K562 (cell line): ENCODE data around the gene PGF. TPM values are rescaled to one million over a fixed set of nuclear protein-coding genes. Genes with fewer than 3 reads are reported as not detected.

Experiments
- ATAC-seq: fragments of 200-7000 bp; cut with Tn5 transposase; 3 replicates; pipeline ENCODE4 v1.9.1; 2020; ENCODE audit warnings: moderate library complexity
- Bru-seq: library from RNA; stranded (reverse); fragments of 400-500 nt; gene quantifications from one replicate; lab custom pipeline; 2021; lab: Mats Ljungman, UMichigan
- BruChase-seq, 2 experiments: library from RNA; stranded (reverse); fragments of 400-500 nt; gene quantifications; one replicate each; lab custom pipeline; 2021; lab: Mats Ljungman, UMichigan
- BruUV-seq: library from RNA; stranded (reverse); fragments of 400-500 nt; replicated peaks from 2 replicates; lab custom pipeline; 2021; lab: Mats Ljungman, UMichigan
- CTCF ChIA-PET: fragments of 300-600 bp; formaldehyde crosslinking; extraction: SDS; loops from one replicate; lab custom pipeline; 2021; ENCODE audit warnings: low intra/inter-chr PET ratio; lab: Yijun Ruan, JAX
- POLR2A ChIA-PET: fragments of 300-600, 350-650 bp; sonication (Branson Sonifier 250); formaldehyde crosslinking; extraction: SDS; loops from one replicate; lab custom pipeline; 2021; ENCODE audit warnings: antibody characterized with exemption, inconsistent platforms; lab: Yijun Ruan, JAX
- DNase-seq, 4 experiments: peaks; one replicate each; pipeline versions ENCODE4 v3.0.0 to v3.0.0-alpha.2; 2011 to 2018; ENCODE audit warnings: low spot score in 3 of 4, mixed read lengths in 3 of 4; ENCODE audit errors: extremely low read depth in 1 of 4
- FAIRE-seq: peaks from 2 replicates; lab custom pipeline; 2011; peaks lifted over from hg19 to GRCh38; lab: Jason Lieb, UNC
- H2AFZ ChIP-seq: 2 replicates; pipeline ENCODE4 v1.6.0; 2011; ENCODE audit warnings: low read depth, low read length, control low read depth, inconsistent platforms
- H3K27ac ChIP-seq: fragments of 200-600 bp; 3 replicates; pipeline ENCODE4 v1.8.0; 2011; ENCODE audit warnings: low read depth, mild to moderate bottlenecking, control low read depth, inconsistent platforms, low read length, moderate library complexity, mixed read lengths; ENCODE audit errors: extremely low read depth
- H3K27me3 ChIP-seq, 2 experiments: fragments of 300-600 bp in 1 of 2; 2 replicates in 1 of 2; 3 replicates in 1 of 2; pipeline versions ENCODE4 v1.6.0 to v1.8.0; 2011; ENCODE audit warnings: inconsistent platforms in 2 of 2, low read length in 2 of 2, mild to moderate bottlenecking in 1 of 2, mixed read lengths in 1 of 2, moderate library complexity in 1 of 2; ENCODE audit not compliant: control insufficient read depth in 2 of 2, insufficient read depth in 2 of 2
- H3K36me3 ChIP-seq: fragments of 300-600 bp; 3 replicates; pipeline ENCODE4 v1.8.0; 2011; ENCODE audit warnings: mild to moderate bottlenecking, low read length, inconsistent platforms; ENCODE audit not compliant: control insufficient read depth, insufficient read depth
- H3K4me1 ChIP-seq, 2 experiments: fragments of 200-600 bp in 1 of 2; replicated peaks in 1 of 2; 2 replicates in 1 of 2; 3 replicates in 1 of 2; pipeline versions ENCODE4 v1.5.1 to v1.8.0; 2011; ENCODE audit warnings: inconsistent platforms in 2 of 2, low read length in 2 of 2, mild to moderate bottlenecking in 1 of 2, mixed read lengths in 1 of 2, moderate library complexity in 1 of 2; ENCODE audit not compliant: control insufficient read depth in 2 of 2, insufficient read depth in 2 of 2
- H3K4me2 ChIP-seq: 2 replicates; pipeline ENCODE4 v1.6.1; 2011; ENCODE audit warnings: low read length, control low read depth, inconsistent platforms, mixed read lengths; ENCODE audit not compliant: insufficient read depth
- H3K4me3 ChIP-seq: fragments of 200-600 bp; sonication (generic), shearing (Covaris generic); 2 replicates; pipeline ENCODE4 v1.5.1; 2016; ENCODE audit warnings: control low read depth, inconsistent platforms
- H3K79me2 ChIP-seq: fragments of 200-600 bp; 3 replicates; pipeline ENCODE4 v1.8.0; 2011; ENCODE audit warnings: low read length, inconsistent platforms; ENCODE audit not compliant: control insufficient read depth, insufficient read depth
- H3K9ac ChIP-seq, 2 experiments: 2 replicates each; pipeline versions ENCODE4 v1.6.0 to v1.6.1; 2011; ENCODE audit warnings: low read depth in 2 of 2, low read length in 2 of 2, control low read depth in 1 of 2, inconsistent platforms in 1 of 2, mild to moderate bottlenecking in 1 of 2, mixed read lengths in 1 of 2; ENCODE audit not compliant: insufficient read depth in 1 of 2
- H3K9me1 ChIP-seq: one replicate; pipeline ENCODE4 v1.6.0; 2011; ENCODE audit warnings: inconsistent platforms, mild to moderate bottlenecking, low read length, moderate library complexity; ENCODE audit not compliant: control insufficient read depth, insufficient read depth
- H3K9me3 ChIP-seq: replicated peaks from 2 replicates; pipeline ENCODE4 v1.5.1; 2011; ENCODE audit warnings: low read depth, low read length, inconsistent platforms; ENCODE audit not compliant: control insufficient read depth, insufficient read depth
- H4K20me1 ChIP-seq: replicated peaks from 2 replicates; pipeline ENCODE4 v1.6.1; 2011; ENCODE audit warnings: low read length, inconsistent platforms, mixed read lengths; ENCODE audit not compliant: control insufficient read depth, insufficient read depth
- CCNT2 ChIP-seq: IDR thresholded peaks from 2 replicates; pipeline ENCODE4 v1.6.1; 2011; ENCODE audit warnings: borderline replicate concordance, low read depth, mild to moderate bottlenecking, moderate library complexity, mixed read lengths, low read length; ENCODE audit not compliant: insufficient read length; ENCODE audit errors: extremely low read depth
- GATAD2A ChIP-seq: fragments of 450-650 bp; IDR thresholded peaks from 2 replicates; pipeline ENCODE4 v1.6.1; 2017
- KDM2B ChIP-seq: fragments of 250-450 bp; sonication (Bioruptor Pico); IDR thresholded peaks from 2 replicates; pipeline ENCODE4 v1.8.0; 2021; ENCODE audit warnings: mild to moderate bottlenecking, moderate library complexity
- KDM5B ChIP-seq: fragments of 200-600 bp; sonication (generic); IDR thresholded peaks from 2 replicates; pipeline ENCODE4 v1.6.1; 2012; ENCODE audit warnings: low read depth, mild to moderate bottlenecking, moderate library complexity, low read length, control low read depth, inconsistent platforms; ENCODE audit not compliant: insufficient replicate concordance
- L3MBTL2 ChIP-seq: fragments of 450-650 bp; IDR thresholded peaks from 2 replicates; pipeline ENCODE4 v1.6.1; 2016; ENCODE audit warnings: mild to moderate bottlenecking, moderate library complexity
- MITF ChIP-seq: IDR thresholded peaks from 2 replicates; pipeline ENCODE4 v1.6.1; 2014; ENCODE audit warnings: antibody characterized with exemption
- NCOA6 ChIP-seq: fragments of 450-650 bp; IDR thresholded peaks from 2 replicates; pipeline ENCODE4 v1.6.1; 2017; ENCODE audit warnings: mild to moderate bottlenecking
- POLR2G ChIP-seq: fragments of 200-400 bp; formaldehyde crosslinking; IDR thresholded peaks from 2 replicates; pipeline ENCODE4 v1.6.1; 2017; ENCODE audit warnings: low read depth, mild to moderate bottlenecking, antibody characterized with exemption, low read length, moderate library complexity
- PRDM10 ChIP-seq: fragments of 450-650 bp; IDR thresholded peaks from 2 replicates; pipeline ENCODE4 v1.6.1; 2018; ENCODE audit not compliant: partially characterized antibody
- RBFOX2 ChIP-seq: fragments of 200-400 bp; formaldehyde crosslinking; IDR thresholded peaks from 2 replicates; pipeline ENCODE4 v1.6.1; 2017; ENCODE audit warnings: low read depth, mild to moderate bottlenecking, low read length, moderate library complexity
- RFX7 ChIP-seq: fragments of 250-450 bp; sonication (Bioruptor Pico); IDR thresholded peaks from 2 replicates; pipeline ENCODE4 v1.5.1; 2021; ENCODE audit warnings: mild to moderate bottlenecking
- TBP ChIP-seq: optimal IDR thresholded peaks from 2 replicates; pipeline ENCODE3; 2011; ENCODE audit warnings: low read depth, low read length, improper control_type of control experiment
- WGBS: fragments of 100-300 bp; shearing (Covaris generic); methylation state at CpG from one replicate; pipeline ENCODE4 v1.1.6; 2016; ENCODE audit warnings: low coverage, mixed read lengths; ENCODE audit not compliant: insufficient coverage; ENCODE audit errors: missing lambda C conversion rate; 5-methylcytosine and 5-hydroxymethylcytosine counted together
- in situ Hi-C: fragments of 300-500 bp; cut with MboI; formaldehyde crosslinking; loops from 4 replicates; pipeline ENCODE4 v1.15.0; 2018; ENCODE audit warnings: inconsistent platforms, mixed read lengths
- intact Hi-C: fragments of 100-400 bp; cut with micrococcal nuclease; formaldehyde crosslinking; loops from 2 replicates; pipeline ENCODE4 v1.14.2; 2022
- long read RNA-seq, 3 experiments: library from polyadenylated mRNA in 2 of 3; library from RNA in 1 of 3; unstranded in 2 of 3; stranded (forward) in 1 of 3; transcript quantifications; one replicate each; pipeline ENCODE4 v2.0.0, GENCODE V29; 2019 to 2022
- polyA minus RNA-seq, 3 experiments: library from RNA; depleted of rRNA, polyadenylated mRNA; stranded (reverse); fragments of >200 nt; gene quantifications; 2 replicates each; pipeline ENCODE4 v1.2.3, GENCODE V29; 2011
- polyA plus RNA-seq, 8 experiments: library from polyadenylated mRNA; depleted of rRNA in 4 of 8; stranded (reverse) in 5 of 8; unstranded in 3 of 8; fragments of >200 nt; fragmentation: Nextera tagmentation in 2 of 8; fragmentation: Illumina TruSeq in 1 of 8; extraction: Ambion mirVana in 2 of 8; extraction: Trizol in 1 of 8; gene quantifications; 2 replicates each; pipeline versions ENCODE4 v1.2.1 to v1.2.3, GENCODE V29; 2011 to 2014; ENCODE audit warnings: inconsistent platforms in 1 of 8, missing spikeins in 1 of 8
- total RNA-seq, 7 experiments: library from RNA; depleted of rRNA in 6 of 7; stranded (reverse); fragments of >200 nt in 6 of 7; fragmentation: Illumina TruSeq in 2 of 7; extraction: Trizol in 2 of 7; gene quantifications; 2 replicates each; pipeline versions ENCODE4 v1.2.1 to v1.2.3, GENCODE V29; 2011 to 2021; ENCODE audit warnings: low replicate concordance in 1 of 7

The PGF gene
- 0.23 and 0.65 TPM in 2 replicates for total RNA-seq (2011; cell fraction: chromatin; rRNA removed; ENCODE audit: low replicate concordance)
- total RNA-seq (2011; cell fraction: nucleolus; rRNA removed) = 0.79 and 1.2 TPM in 2 replicates
- total RNA-seq (2011; cell fraction: nucleoplasm; rRNA removed) = 0.51 and 0.69 TPM in 2 replicates
- total RNA-seq (2014; rRNA removed) (0.18 and 0.90 TPM in 2 replicates), total RNA-seq (2014; rRNA removed; fragmentation: Illumina TruSeq; extraction: Trizol) (0.22 and 0.32 TPM in 2 replicates), total RNA-seq (2015; rRNA removed; fragmentation: Illumina TruSeq; extraction: Trizol) (0.11 and 0.34 TPM in 2 replicates), total RNA-seq (2021) (0.29 and 0.44 TPM in 2 replicates), polyA plus RNA-seq (2011; rRNA removed) (0.14 and 0.20 TPM in 2 replicates), polyA plus RNA-seq (2014; fragmentation: Illumina TruSeq; extraction: Trizol) (0.18 and 0.54 TPM in 2 replicates), polyA plus RNA-seq (2014; fragmentation: Nextera tagmentation; extraction: Ambion mirVana) (under 1 TPM; 0.04 to 0.07 TPM), polyA plus RNA-seq (2014; rRNA removed) (0.30 and 0.66 TPM in 2 replicates), polyA minus RNA-seq (2011; rRNA and poly(A)+ RNA removed) (0.06 and 0.14 TPM in 2 replicates), Bru-seq, nascent RNA (percentile 39 among the genes with signal in this experiment), BruChase-seq, experiment 1, labeled RNA remaining after a 2-hour chase (percentile 13 among the genes with signal in this experiment), BruChase-seq, experiment 2, labeled RNA remaining after a 6-hour chase (percentile 30 among the genes with signal in this experiment)
- polyA plus RNA-seq (2011; cell fraction: cytosol; rRNA removed) = 0.03 and 0.07 TPM in 2 replicates
- polyA plus RNA-seq (2011; cell fraction: nucleus; rRNA removed) = 0.06 and 0.31 TPM in 2 replicates
- polyA plus RNA-seq (2012) = 0.10 and 0.29 TPM in 2 replicates
- not detected in 2 replicates for polyA minus RNA-seq (2011; cell fraction: cytosol; rRNA and poly(A)+ RNA removed)
- polyA minus RNA-seq (2011; cell fraction: nucleus; rRNA and poly(A)+ RNA removed) = 0.22 and 0.40 TPM in 2 replicates
- long read RNA-seq, experiment 1, partial matches to known transcripts = 1 of 1 reads
- long read RNA-seq, experiment 1, other reads (novel, unspliced or antisense) = 0 of 1 reads
- long read RNA-seq, experiment 2 = 0 reads
- long read RNA-seq, experiment 3 = 0 reads

DNA sequence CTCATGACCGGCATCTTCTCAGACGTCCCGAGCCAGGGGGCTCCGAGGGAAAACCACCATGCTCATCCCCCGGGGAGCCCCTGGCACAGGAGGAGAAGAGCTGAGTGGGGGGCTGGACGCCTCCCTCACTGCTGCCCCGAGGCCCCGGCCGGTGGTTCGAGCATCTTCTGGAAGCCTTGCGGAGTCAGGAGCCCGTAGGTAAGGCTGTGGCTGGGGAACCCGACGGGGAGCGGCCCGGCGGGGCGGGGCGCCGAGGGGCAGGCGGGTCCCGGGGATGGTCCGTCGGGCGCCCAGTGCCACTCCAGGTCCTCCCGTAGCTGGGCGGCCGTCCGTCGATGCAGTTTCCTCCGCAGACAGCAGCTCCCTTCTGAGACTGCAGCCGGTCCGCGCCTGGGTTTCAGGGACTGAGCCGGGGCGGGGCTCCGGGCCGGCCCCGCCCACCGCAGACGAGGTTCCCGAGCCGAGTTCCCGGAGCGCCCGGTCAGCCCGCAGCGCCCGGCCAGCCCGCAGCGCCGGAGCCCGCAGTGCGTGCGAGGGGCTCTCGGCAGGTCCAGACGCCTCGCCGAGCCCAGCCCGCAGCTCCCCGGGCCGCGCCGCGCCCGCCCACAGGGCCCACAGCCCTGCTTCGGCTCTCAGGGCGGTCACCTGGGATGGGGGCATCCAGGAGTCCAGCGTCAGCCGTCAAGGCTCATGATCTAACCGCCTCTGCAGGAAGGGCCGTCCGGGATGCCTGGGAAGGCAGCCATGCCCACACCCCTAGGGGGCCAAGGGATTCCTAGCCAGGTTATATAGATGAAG, at the start of gene PGF:
TSS of gene PGF (minus strand) at position 369 of the 798 bp plus-strand sequence. CDS start at position 14, 355 bp downstream.
- Histone ChIP-seq H3K9me1 (no peaks in the 10 kb centered on the region), H3K4me1 (peaks cover 0 to 43% of the 10 kb centered on the region in 2 experiments; a peak in 3 of 5 replicates), H4K20me1 (no peaks in the 10 kb centered on the region), H3K36me3 (no peaks in the 10 kb centered on the region), H3K9ac (peak within 1 kb of the TSS; percentile 34 to 87; a peak in 3 of 4 replicates), H3K9me3 (no peaks in the 10 kb centered on the region), H3K27me3 (no peaks in the 10 kb centered on the region), H3K79me2 (no peaks in the 10 kb centered on the region), H2AFZ (peak within 1 kb of the TSS; percentile 74), H3K27ac (no peak within 1 kb of the TSS), H3K4me3 (peak within 1 kb of the TSS; percentile 43), H3K4me2 (peak within 1 kb of the TSS; percentile 52)
- CTCF ChIA-PET = no interaction called here
- DNase-seq (peak; percentile 59 to 80 (median 72)), FAIRE-seq (no peak), ATAC-seq (peak; percentile 93)
- in situ Hi-C loops (no loop called here), intact Hi-C loops (no loop called here)
- no TSS peak for BruUV-seq
- WGBS = 5% methylated on average over 15 of the region's 73 CpGs
- POLR2A ChIA-PET = interaction anchor here (0.7 to 1.3 kb wide), 2 partner anchors 9 to 477 kb away, joined by 3 to 8 read pairs; no protein-coding TSS in a partner anchor
- peak; percentile 23 for TF ChIP-seq TBP
- TF ChIP-seq KDM5B = peak; percentile 58
- TF ChIP-seq RBFOX2 = peak; percentile 57
- TF ChIP-seq PRDM10 = peak; percentile 80
- peak; percentile 63 for TF ChIP-seq POLR2G
- no peak for TF ChIP-seq RFX7 (CRISPR knock-in tag)
- TF ChIP-seq L3MBTL2 = 0 out of 2 replicates have a peak, but pooled peaks have one; percentile 17
- no peak for TF ChIP-seq GATAD2A
- peak; percentile 28 for TF ChIP-seq CCNT2
- TF ChIP-seq KDM2B = peak; percentile 48; the same call in 1 of the 2 replicates
- TF ChIP-seq MITF = no peak
- peak; percentile 75 for TF ChIP-seq NCOA6
